NCI-H2107 treated with DMSO at 0.1 percent for 48 hours (cell line): ENCODE results near the gene LBH.

Experiments used
- DNase-seq: peaks from one replicate; lab custom pipeline; 2025; ENCODE audit not compliant: unreplicated experiment; lab: John Stamatoyannopoulos, UW

The LBH gene

GRCh38 chr2:30300456-30301221 lies 69.3 kb downstream of the LBH start:
- DNase-seq, result no peak

DNA sequence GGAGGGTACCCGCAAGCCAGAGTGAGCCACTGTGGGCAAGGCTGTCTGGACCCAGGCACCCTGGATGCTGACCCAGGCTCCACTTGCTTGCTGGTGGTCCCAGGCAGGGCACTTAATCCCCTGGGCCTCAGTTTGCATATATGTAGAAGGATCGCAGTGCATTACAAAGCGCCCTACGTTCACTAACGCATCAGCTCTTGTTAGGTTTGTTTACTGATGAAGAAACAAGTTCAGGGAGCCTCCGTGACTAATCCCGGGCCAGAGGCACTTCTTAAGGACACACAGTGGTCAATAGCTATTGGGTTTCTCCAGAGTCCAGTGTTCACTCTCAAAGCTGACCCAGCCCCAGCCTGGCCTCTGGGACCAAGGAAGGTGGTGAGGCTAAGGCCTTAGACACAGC lies 70.2 kb downstream of the LBH start:
- DNase-seq, result no peak

DNA sequence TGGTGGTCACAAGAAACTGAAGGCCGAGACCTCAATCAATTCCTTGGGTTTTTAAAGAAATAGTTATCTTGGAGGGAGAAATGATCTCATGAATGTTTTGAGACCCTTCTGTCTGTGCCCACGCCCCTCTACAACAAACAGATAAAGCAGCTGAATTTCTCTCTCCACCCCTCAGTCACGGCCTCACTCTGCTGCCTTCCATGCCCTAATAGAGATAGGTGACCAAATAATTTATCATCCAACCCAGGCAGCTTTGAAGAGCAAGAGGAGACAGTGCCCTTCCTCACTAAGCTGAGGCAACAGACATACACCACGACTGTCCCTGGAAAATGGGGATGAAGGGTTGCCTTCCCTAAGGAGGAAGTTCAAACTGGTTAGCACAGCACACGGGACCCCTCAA lies 71.2 kb downstream of the LBH start:
- DNase-seq, result no peak

GRCh38 chr2:30303095-30303494 lies 71.8 kb downstream of the LBH start:
- no peak for DNase-seq

DNA sequence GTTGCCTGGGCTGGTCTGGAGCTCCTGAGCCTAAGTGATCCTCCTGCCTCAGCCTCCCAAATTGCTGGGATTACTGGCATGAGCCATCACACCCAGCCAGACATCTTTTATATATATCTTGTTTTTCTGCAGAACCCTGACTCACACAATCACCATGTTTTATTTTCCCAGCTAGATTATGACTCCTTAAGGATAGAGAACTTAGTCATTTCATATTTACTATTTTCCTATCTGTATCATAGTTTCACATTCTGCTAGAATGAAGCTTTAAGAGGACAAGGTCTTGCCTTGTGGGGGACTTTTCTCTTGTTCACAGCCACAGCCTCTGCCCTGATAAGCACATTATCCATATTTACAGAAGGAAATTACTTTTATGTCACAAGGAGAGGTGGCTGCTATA lies 73.9 kb downstream of the LBH start:
- no peak for DNase-seq

GRCh38 chr2:30306522-30306921 lies 75.2 kb downstream of the LBH start:
- DNase-seq, result no peak

- DNase-seq, result no peak
Observed at GRCh38 chr2:30308280-30308679, 76.9 kb downstream of the LBH start.
